ENCODE measurements around the gene GRHL1. TPM values are rescaled to one million over a fixed set of nuclear protein-coding genes. Genes with fewer than 3 reads are reported as not detected.
"Not testable (repeated sequence)": the region's sequence is repeated elsewhere in the genome, so short reads cannot be mapped to it uniquely, and the experiment has no call there.

The GRHL1 gene
- total RNA-seq, 1 donor from 2014 or later, result 0.43 TPM

- intact Hi-C loops (cut with DNase I), result no loop called here
- DNase-seq (ENCODE audit: low spot score in 2 of 2), result no peak
- Histone ChIP-seq H3K27me3 (no peaks in the 10 kb centered on the region), H3K9me3 (no peaks in the 10 kb centered on the region), H3K4me3 (no peak overlapping the region), H3K4me1 (peaks cover 13 to 44% of the 10 kb centered on the region in 2 donors), H3K36me3 (no peaks in the 10 kb centered on the region), H3K27ac (peak overlapping the region; percentile 44 to 76)
- TF ChIP-seq, protein P1, sequence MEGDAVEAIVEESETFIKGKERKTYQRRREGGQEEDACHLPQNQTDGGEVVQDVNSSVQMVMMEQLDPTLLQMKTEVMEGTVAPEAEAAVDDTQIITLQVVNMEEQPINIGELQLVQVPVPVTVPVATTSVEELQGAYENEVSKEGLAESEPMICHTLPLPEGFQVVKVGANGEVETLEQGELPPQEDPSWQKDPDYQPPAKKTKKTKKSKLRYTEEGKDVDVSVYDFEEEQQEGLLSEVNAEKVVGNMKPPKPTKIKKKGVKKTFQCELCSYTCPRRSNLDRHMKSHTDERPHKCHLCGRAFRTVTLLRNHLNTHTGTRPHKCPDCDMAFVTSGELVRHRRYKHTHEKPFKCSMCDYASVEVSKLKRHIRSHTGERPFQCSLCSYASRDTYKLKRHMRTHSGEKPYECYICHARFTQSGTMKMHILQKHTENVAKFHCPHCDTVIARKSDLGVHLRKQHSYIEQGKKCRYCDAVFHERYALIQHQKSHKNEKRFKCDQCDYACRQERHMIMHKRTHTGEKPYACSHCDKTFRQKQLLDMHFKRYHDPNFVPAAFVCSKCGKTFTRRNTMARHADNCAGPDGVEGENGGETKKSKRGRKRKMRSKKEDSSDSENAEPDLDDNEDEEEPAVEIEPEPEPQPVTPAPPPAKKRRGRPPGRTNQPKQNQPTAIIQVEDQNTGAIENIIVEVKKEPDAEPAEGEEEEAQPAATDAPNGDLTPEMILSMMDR (IDR thresholded peaks at IDR 0.05), result no peak
Observed at GRCh38 chr2:10009271-10009810, 57.8 kb downstream of the GRHL1 start.

- peak overlapping the region; percentile 55 to 76 for H3K27ac ChIP-seq
- DNase-seq (ENCODE audit: low spot score in 2 of 2), result peak; percentile 26 to 93
- no peak overlapping the region for H3K4me3 ChIP-seq
Observed at GRCh38 chr2:10009811-10010781, 58.6 kb downstream of the GRHL1 start.

DNA sequence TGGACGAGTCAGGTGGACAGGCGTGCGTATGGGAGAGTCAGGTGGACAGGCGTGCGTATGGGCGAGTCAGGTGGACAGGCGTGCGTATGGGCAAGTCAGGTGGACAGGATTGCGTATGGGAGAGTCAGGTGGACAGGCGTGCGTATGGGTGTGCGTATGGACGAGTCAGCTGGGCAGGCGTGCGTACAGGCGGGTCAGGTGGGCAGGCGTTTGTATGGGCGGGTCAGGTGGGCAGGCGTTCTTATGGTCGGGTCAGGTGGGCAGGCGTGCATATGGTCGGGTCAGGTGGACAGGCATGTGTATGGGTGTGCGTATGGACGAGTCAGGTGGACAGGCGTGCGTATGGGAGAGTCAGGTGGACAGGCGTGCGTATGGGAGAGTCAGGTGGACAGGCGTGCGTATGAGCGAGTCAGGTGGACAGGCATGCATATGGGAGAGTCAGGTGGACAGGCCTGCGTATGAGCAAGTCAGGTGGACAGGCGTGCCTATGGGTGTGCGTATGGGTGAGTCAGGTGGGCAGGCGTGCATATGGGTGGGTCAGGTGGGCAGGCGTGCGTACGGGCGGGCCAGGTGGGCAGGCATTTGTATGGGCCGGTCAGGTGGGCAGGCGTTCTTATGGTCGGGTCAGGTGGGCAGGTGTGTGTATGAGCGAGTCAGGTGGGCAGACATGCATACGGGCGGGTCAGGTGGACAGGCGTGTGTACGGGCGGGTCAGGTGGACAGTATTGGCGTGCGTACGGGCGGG, 59.5 kb downstream of the GRHL1 start:
- intact Hi-C loops (cut with DNase I), result loop anchor here (1.0 kb wide), 1 partner anchor 26 kb away; no protein-coding TSS in a partner anchor
- H3K9me3 ChIP-seq; H3K36me3 ChIP-seq; H3K27me3 ChIP-seq; DNase-seq (ENCODE audit: low spot score in 2 of 2); H3K27ac ChIP-seq; H3K4me3 ChIP-seq: not testable (repeated sequence)
- H3K4me1 ChIP-seq, result peaks cover 13 to 44% of the 10 kb centered on the region in 2 donors

More at GRCh38 chr2:10009811-10010781, 58.6 kb downstream of the GRHL1 start:
- Histone ChIP-seq H3K36me3 (no peaks in the 10 kb centered on the region), H3K4me1 (peaks cover 13 to 44% of the 10 kb centered on the region in 2 donors), H3K27me3 (no peaks in the 10 kb centered on the region), H3K9me3 (no peaks in the 10 kb centered on the region)
- TF ChIP-seq, protein P1 (IDR thresholded peaks at IDR 0.05), result no peak
- intact Hi-C loops (cut with DNase I), result loop anchor here (1.0 kb wide), 1 partner anchor 25 kb away; no protein-coding TSS in a partner anchor

DNA sequence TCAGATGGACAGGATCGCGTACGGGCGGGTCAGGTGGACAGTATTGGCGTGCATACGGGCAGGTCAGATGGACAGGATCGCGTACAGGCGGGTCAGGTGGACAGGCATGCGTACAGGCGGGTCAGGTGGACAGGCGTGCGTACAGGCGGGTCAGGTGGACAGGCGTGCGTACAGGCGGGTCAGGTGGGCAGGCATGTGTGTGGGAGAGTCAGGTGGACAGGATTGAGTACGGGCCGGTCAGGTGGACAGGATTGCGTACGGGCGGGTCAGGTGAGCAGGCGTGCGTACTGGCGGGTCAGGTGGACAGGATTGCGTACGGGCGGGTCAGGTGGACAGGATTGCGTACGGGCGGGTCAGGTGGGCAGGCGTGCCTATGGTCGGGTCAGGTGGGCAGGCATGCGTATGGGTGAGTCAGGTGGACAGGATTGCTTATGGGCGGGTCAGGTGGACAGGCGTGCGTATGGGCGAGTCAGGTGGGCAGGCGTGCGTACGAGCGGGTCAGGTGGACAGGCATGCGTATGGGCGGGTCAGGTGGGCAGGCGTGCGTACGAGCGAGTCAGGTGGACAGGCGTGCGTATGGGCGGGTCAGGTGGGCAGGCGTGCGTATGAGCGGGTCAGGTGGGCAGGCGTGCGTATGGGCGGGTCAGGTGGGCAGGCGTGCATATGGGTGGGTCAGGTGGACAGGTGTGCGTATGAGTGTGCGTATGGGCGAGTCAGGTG, 60.3 kb downstream of the GRHL1 start:
- H3K4me3 ChIP-seq; intact Hi-C loops (cut with DNase I); DNase-seq (ENCODE audit: low spot score in 2 of 2): not testable (repeated sequence)

GRCh38 chr2:10012366-10012962, 61.0 kb downstream of the GRHL1 start:
- H3K9me3 ChIP-seq; intact Hi-C loops (cut with DNase I); DNase-seq (ENCODE audit: low spot score in 2 of 2); H3K36me3 ChIP-seq; H3K27me3 ChIP-seq; H3K4me3 ChIP-seq; H3K27ac ChIP-seq: not testable (repeated sequence)
- peaks cover 7 to 30% of the 10 kb centered on the region in 2 donors for H3K4me1 ChIP-seq

More for the DNA sequence above, 60.3 kb downstream of the GRHL1 start:
- peaks cover 9 to 37% of the 10 kb centered on the region in 2 donors for H3K4me1 ChIP-seq
- H3K9me3 ChIP-seq, H3K36me3 ChIP-seq, H3K27me3 ChIP-seq, H3K27ac ChIP-seq: not testable (repeated sequence)

- TF ChIP-seq, protein P1 (IDR thresholded peaks at IDR 0.05), result no peak
- no peaks in the 10 kb centered on the region for H3K27me3 ChIP-seq
- peaks cover 3 to 25% of the 10 kb centered on the region in 2 donors for H3K4me1 ChIP-seq
- no peaks in the 10 kb centered on the region for H3K36me3 ChIP-seq
- no peak overlapping the region for H3K27ac ChIP-seq
- DNase-seq (ENCODE audit: low spot score in 2 of 2), result no peak
- no peak overlapping the region for H3K4me3 ChIP-seq
- intact Hi-C loops (cut with DNase I), result no loop called here
- peaks cover 0 to 12% of the 10 kb centered on the region in 2 donors for H3K9me3 ChIP-seq
Observed at GRCh38 chr2:10012963-10013461, 61.5 kb downstream of the GRHL1 start.

GRCh38 chr2:10013651-10014417, 62.3 kb downstream of the GRHL1 start:
- DNase-seq (ENCODE audit: low spot score in 2 of 2); intact Hi-C loops (cut with DNase I); H3K27me3 ChIP-seq; H3K27ac ChIP-seq; H3K36me3 ChIP-seq; H3K4me3 ChIP-seq: not testable (repeated sequence)
- Histone ChIP-seq H3K4me1 (peaks cover 0 to 18% of the 10 kb centered on the region in 2 donors), H3K9me3 (peaks cover 0 to 12% of the 10 kb centered on the region in 2 donors)

All from ascending aorta (tissue), 2 donors.